ENCODE results near the gene TRIM69. TPM values are rescaled to one million over a fixed set of nuclear protein-coding genes. Genes with fewer than 3 reads are reported as not detected.
A peak's percentile ranks its signal among the peaks of the same experiment; 100 is the strongest.
"Not testable (repeated sequence)": the region's sequence is repeated elsewhere in the genome, so short reads cannot be mapped to it uniquely, and the experiment has no call there.

TRIM69 gene
- polyA plus RNA-seq, result 14.1 TPM
- long read RNA-seq, donor 1, partial matches to known transcripts, result 0 of 2 reads
- long read RNA-seq, donor 1, other reads (novel, unspliced or antisense), result 0 of 2 reads
- long read RNA-seq, donor 2, transcript TRIM69-207 (2 exons, 3,190 nt), result major isoform, 10 of 10 reads
- long read RNA-seq, donor 2, partial matches to known transcripts, result 0 of 10 reads
- long read RNA-seq, donor 2, other reads (novel, unspliced or antisense), result 0 of 10 reads
- long read RNA-seq, donor 3, result 0 reads
- long read RNA-seq, donor 4, result 0 reads
- long read RNA-seq, donor 5, partial matches to known transcripts, result 0 of 4 reads
- long read RNA-seq, donor 5, other reads (novel, unspliced or antisense), result 0 of 4 reads
- long read RNA-seq, donor 6, transcript TRIM69-207 (2 exons, 3,190 nt), result major isoform, 6 of 6 reads
- long read RNA-seq, donor 6, partial matches to known transcripts, result 0 of 6 reads
- long read RNA-seq, donor 6, other reads (novel, unspliced or antisense), result 0 of 6 reads
- long read RNA-seq, donor 7, transcript TRIM69-207 (2 exons, 3,190 nt), result major isoform, 5 of 5 reads
- long read RNA-seq, donor 7, partial matches to known transcripts, result 0 of 5 reads
- long read RNA-seq, donor 7, other reads (novel, unspliced or antisense), result 0 of 5 reads
- long read RNA-seq, donor 8, transcript TRIM69-207 (2 exons, 3,190 nt), result major isoform, 10 of 10 reads
- long read RNA-seq, donor 8, partial matches to known transcripts, result 0 of 10 reads
- long read RNA-seq, donor 8, other reads (novel, unspliced or antisense), result 0 of 10 reads
- long read RNA-seq, donor 9, transcript TRIM69-207 (2 exons, 3,190 nt), result major isoform, 6 of 6 reads
- long read RNA-seq, donor 9, partial matches to known transcripts, result 0 of 6 reads
- long read RNA-seq, donor 9, other reads (novel, unspliced or antisense), result 0 of 6 reads
- long read RNA-seq, donor 10, transcript TRIM69-207 (2 exons, 3,190 nt), result major isoform, 7 of 7 reads
- long read RNA-seq, donor 10, partial matches to known transcripts, result 0 of 7 reads
- long read RNA-seq, donor 10, other reads (novel, unspliced or antisense), result 0 of 7 reads
- long read RNA-seq, donor 11, transcript TRIM69-207 (2 exons, 3,190 nt), result major isoform, 7 of 8 reads
- long read RNA-seq, donor 11, partial matches to known transcripts, result 0 of 8 reads
- long read RNA-seq, donor 11, other reads (novel, unspliced or antisense), result 0 of 8 reads

- no CpG with 5 or more reads among the region's 3 CpGs for WGBS (ENCODE audit: insufficient coverage, low lambda C conversion rate)
- H3K27ac ChIP-seq (ENCODE audit: low read length), result no peak within 1 kb of the TSS
- H3K36me3 ChIP-seq (ENCODE audit: control insufficient read depth, insufficient read depth, low read length), result peaks cover 4% of the 10 kb centered on the region
- no peak for DNase-seq
- no peaks in the 10 kb centered on the region for H3K4me1 ChIP-seq (ENCODE audit: control insufficient read depth, insufficient read depth, low read length)
- H3K9me3 ChIP-seq (ENCODE audit: control insufficient read depth, low read depth, low read length), result no peaks in the 10 kb centered on the region
- no peak within 1 kb of the TSS for H3K4me3 ChIP-seq (ENCODE audit: low read length)
- no peaks in the 10 kb centered on the region for H3K27me3 ChIP-seq (ENCODE audit: control insufficient read depth, insufficient read depth, low read length)
Measured at GRCh38 chr15:44736181-44736765, at the start of gene TRIM69. TRIM69 (plus strand) TSS chr15:44736528; CDS start chr15:44736705, 177 bp downstream.

- H3K9me3 ChIP-seq (ENCODE audit: control insufficient read depth, low read depth, low read length); H3K4me1 ChIP-seq (ENCODE audit: control insufficient read depth, insufficient read depth, low read length); H3K27ac ChIP-seq (ENCODE audit: low read length); H3K27me3 ChIP-seq (ENCODE audit: control insufficient read depth, insufficient read depth, low read length); DNase-seq; H3K36me3 ChIP-seq (ENCODE audit: control insufficient read depth, insufficient read depth, low read length); H3K4me3 ChIP-seq (ENCODE audit: low read length): not testable (repeated sequence)
- WGBS (ENCODE audit: insufficient coverage, low lambda C conversion rate), result no CpG with 5 or more reads among the region's 2 CpGs
Measured at GRCh38 chr15:44689318-44689717, 47.0 kb upstream of the TRIM69 start.

GRCh38 chr15:44690245-44690644 lies 46.1 kb upstream of the TRIM69 start:
- H3K27ac ChIP-seq (ENCODE audit: low read length); H3K4me1 ChIP-seq (ENCODE audit: control insufficient read depth, insufficient read depth, low read length); H3K36me3 ChIP-seq (ENCODE audit: control insufficient read depth, insufficient read depth, low read length); H3K9me3 ChIP-seq (ENCODE audit: control insufficient read depth, low read depth, low read length); H3K27me3 ChIP-seq (ENCODE audit: control insufficient read depth, insufficient read depth, low read length); H3K4me3 ChIP-seq (ENCODE audit: low read length); DNase-seq: not testable (repeated sequence)
- no CpG with 5 or more reads among the region's 1 CpG for WGBS (ENCODE audit: insufficient coverage, low lambda C conversion rate)

GRCh38 chr15:44692659-44693058 lies 43.7 kb upstream of the TRIM69 start:
- no peak overlapping the region for H3K27ac ChIP-seq (ENCODE audit: low read length)
- no peak for DNase-seq
- WGBS (ENCODE audit: insufficient coverage, low lambda C conversion rate), result no CpG with 5 or more reads among the region's 1 CpG
- H3K27me3 ChIP-seq (ENCODE audit: control insufficient read depth, insufficient read depth, low read length), result no peaks in the 10 kb centered on the region
- no peaks in the 10 kb centered on the region for H3K9me3 ChIP-seq (ENCODE audit: control insufficient read depth, low read depth, low read length)
- no peaks in the 10 kb centered on the region for H3K4me1 ChIP-seq (ENCODE audit: control insufficient read depth, insufficient read depth, low read length)
- no peak overlapping the region for H3K4me3 ChIP-seq (ENCODE audit: low read length)
- H3K36me3 ChIP-seq (ENCODE audit: control insufficient read depth, insufficient read depth, low read length), result no peaks in the 10 kb centered on the region

GRCh38 chr15:44694416-44694815 lies 41.9 kb upstream of the TRIM69 start:
- H3K4me1 ChIP-seq (ENCODE audit: control insufficient read depth, insufficient read depth, low read length), result no peaks in the 10 kb centered on the region
- H3K4me3 ChIP-seq (ENCODE audit: low read length), result no peak overlapping the region
- no peaks in the 10 kb centered on the region for H3K9me3 ChIP-seq (ENCODE audit: control insufficient read depth, low read depth, low read length)
- H3K36me3 ChIP-seq (ENCODE audit: control insufficient read depth, insufficient read depth, low read length), result no peaks in the 10 kb centered on the region
- 94% methylated on average over 2 of the region's 4 CpGs for WGBS (ENCODE audit: insufficient coverage, low lambda C conversion rate)
- no peaks in the 10 kb centered on the region for H3K27me3 ChIP-seq (ENCODE audit: control insufficient read depth, insufficient read depth, low read length)
- DNase-seq, result no peak
- H3K27ac ChIP-seq (ENCODE audit: low read length), result no peak overlapping the region

GRCh38 chr15:44695294-44695693 lies 41.0 kb upstream of the TRIM69 start:
- Histone ChIP-seq H3K27ac (ENCODE audit: low read length) (no peak overlapping the region), H3K27me3 (ENCODE audit: control insufficient read depth, insufficient read depth, low read length) (no peaks in the 10 kb centered on the region), H3K4me3 (ENCODE audit: low read length) (no peak overlapping the region), H3K4me1 (ENCODE audit: control insufficient read depth, insufficient read depth, low read length) (no peaks in the 10 kb centered on the region), H3K9me3 (ENCODE audit: control insufficient read depth, low read depth, low read length) (no peaks in the 10 kb centered on the region), H3K36me3 (ENCODE audit: control insufficient read depth, insufficient read depth, low read length) (no peaks in the 10 kb centered on the region)
- no CpG with 5 or more reads among the region's 3 CpGs for WGBS (ENCODE audit: insufficient coverage, low lambda C conversion rate)
- DNase-seq, result no peak

- Histone ChIP-seq H3K27ac (ENCODE audit: low read length) (no peak overlapping the region), H3K9me3 (ENCODE audit: control insufficient read depth, low read depth, low read length) (no peaks in the 10 kb centered on the region), H3K4me1 (ENCODE audit: control insufficient read depth, insufficient read depth, low read length) (no peaks in the 10 kb centered on the region), H3K27me3 (ENCODE audit: control insufficient read depth, insufficient read depth, low read length) (no peaks in the 10 kb centered on the region), H3K36me3 (ENCODE audit: control insufficient read depth, insufficient read depth, low read length) (no peaks in the 10 kb centered on the region), H3K4me3 (ENCODE audit: low read length) (no peak overlapping the region)
- no peak for DNase-seq
Measured at GRCh38 chr15:44697014-44697413, 39.3 kb upstream of the TRIM69 start.

- WGBS (ENCODE audit: insufficient coverage, low lambda C conversion rate), result no CpG with 5 or more reads among the region's 2 CpGs
- no peak for DNase-seq
- no peaks in the 10 kb centered on the region for H3K9me3 ChIP-seq (ENCODE audit: control insufficient read depth, low read depth, low read length)
- no peak overlapping the region for H3K27ac ChIP-seq (ENCODE audit: low read length)
- no peaks in the 10 kb centered on the region for H3K27me3 ChIP-seq (ENCODE audit: control insufficient read depth, insufficient read depth, low read length)
- H3K4me3 ChIP-seq (ENCODE audit: low read length), result no peak overlapping the region
- no peaks in the 10 kb centered on the region for H3K4me1 ChIP-seq (ENCODE audit: control insufficient read depth, insufficient read depth, low read length)
- no peaks in the 10 kb centered on the region for H3K36me3 ChIP-seq (ENCODE audit: control insufficient read depth, insufficient read depth, low read length)
Measured at GRCh38 chr15:44698641-44699040, 37.7 kb upstream of the TRIM69 start.

GRCh38 chr15:44700676-44701075 lies 35.7 kb upstream of the TRIM69 start:
- H3K4me3 ChIP-seq (ENCODE audit: low read length); H3K4me1 ChIP-seq (ENCODE audit: control insufficient read depth, insufficient read depth, low read length); H3K27me3 ChIP-seq (ENCODE audit: control insufficient read depth, insufficient read depth, low read length); H3K27ac ChIP-seq (ENCODE audit: low read length); DNase-seq; H3K9me3 ChIP-seq (ENCODE audit: control insufficient read depth, low read depth, low read length); H3K36me3 ChIP-seq (ENCODE audit: control insufficient read depth, insufficient read depth, low read length): not testable (repeated sequence)

GRCh38 chr15:44705986-44706385 lies 30.3 kb upstream of the TRIM69 start:
- peak overlapping the region; percentile 97 for H3K27ac ChIP-seq (ENCODE audit: low read length)
- H3K4me1 ChIP-seq (ENCODE audit: control insufficient read depth, insufficient read depth, low read length), result peaks cover 29% of the 10 kb centered on the region
- peak in 1 of 2 donors; percentile 47 for DNase-seq
- no peaks in the 10 kb centered on the region for H3K27me3 ChIP-seq (ENCODE audit: control insufficient read depth, insufficient read depth, low read length)
- H3K9me3 ChIP-seq (ENCODE audit: control insufficient read depth, low read depth, low read length), result no peaks in the 10 kb centered on the region
- H3K36me3 ChIP-seq (ENCODE audit: control insufficient read depth, insufficient read depth, low read length), result no peaks in the 10 kb centered on the region
- no CpG with 5 or more reads among the region's 1 CpG for WGBS (ENCODE audit: insufficient coverage, low lambda C conversion rate)
- H3K4me3 ChIP-seq (ENCODE audit: low read length), result no peak overlapping the region

Data from large intestine (tissue), 12 donors.